ENCODE results near the gene ETS1.

ETS1 gene

GRCh38 chr11:128476049-128476448, 111.3 kb downstream of the ETS1 start:
- no peak for TF ChIP-seq NFIC (IDR thresholded peaks at IDR 0.05)
- TF ChIP-seq FOXM1 (IDR thresholded peaks at IDR 0.05; ENCODE audit: borderline replicate concordance, low read depth): no peak
- TF ChIP-seq CREB1 (IDR thresholded peaks at IDR 0.05; ENCODE audit: low read depth): no peak
- no peak for TF ChIP-seq REST (IDR thresholded peaks at IDR 0.05; ENCODE audit: low read depth)
- TF ChIP-seq MAX (IDR thresholded peaks at IDR 0.05): no peak
- no peak for TF ChIP-seq YY1 (IDR thresholded peaks at IDR 0.05; ENCODE audit: low read depth)
- no peak for TF ChIP-seq ZBTB7A (IDR thresholded peaks at IDR 0.05; ENCODE audit: low read depth)
- no peak for TF ChIP-seq TAF1 (IDR thresholded peaks at IDR 0.05; ENCODE audit: low read depth)
- TF ChIP-seq TCF12 (IDR thresholded peaks at IDR 0.05; ENCODE audit: low read depth): no peak
- no peak for TF ChIP-seq EP300 (IDR thresholded peaks at IDR 0.05; ENCODE audit: borderline replicate concordance)
- no peak for TF ChIP-seq RAD21 (IDR thresholded peaks at IDR 0.05; ENCODE audit: low read depth)

DNA sequence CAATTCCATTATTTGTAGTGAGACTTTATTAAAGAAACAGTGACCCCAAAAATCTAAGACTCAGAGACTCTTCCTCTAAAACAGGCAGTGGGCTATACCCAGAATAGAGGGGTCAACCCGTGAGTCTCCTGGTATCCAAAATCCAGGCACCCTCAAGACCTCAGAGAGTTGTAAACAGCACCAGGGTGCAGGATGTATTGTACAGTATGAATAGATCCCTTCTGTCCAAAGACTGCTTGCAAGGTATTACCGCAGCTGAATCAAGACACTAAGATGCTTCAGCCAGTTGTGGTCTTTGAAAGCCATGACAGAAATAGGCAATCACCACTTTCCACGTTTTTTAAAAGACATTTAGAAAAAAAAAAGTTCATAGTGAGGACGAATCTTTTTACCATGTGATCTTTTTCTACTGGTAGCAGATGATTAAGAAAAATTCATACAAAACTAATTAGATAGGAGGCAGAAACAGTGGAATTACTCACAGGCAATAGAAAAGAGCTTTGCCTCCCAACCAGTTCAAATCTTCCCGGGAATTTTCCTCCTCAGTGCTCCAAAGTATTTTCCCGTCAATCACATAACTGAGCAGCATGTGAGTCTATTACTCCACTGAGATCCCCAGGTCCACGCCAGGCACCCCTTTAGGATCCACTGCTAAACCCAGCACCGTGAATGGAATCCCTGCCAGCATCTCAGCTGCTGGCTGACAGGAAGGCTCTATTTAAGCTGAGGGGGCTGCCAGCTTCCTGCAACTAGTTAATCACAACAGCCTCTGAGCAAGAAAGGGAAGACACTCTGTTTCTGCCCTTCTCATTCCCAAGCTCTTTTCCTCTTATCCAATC, 113.1 kb downstream of the ETS1 start:
- TF ChIP-seq REST (IDR thresholded peaks at IDR 0.05; ENCODE audit: low read depth) (no peak), NFIC (IDR thresholded peaks at IDR 0.05) (no peak), CREB1 (IDR thresholded peaks at IDR 0.05; ENCODE audit: low read depth) (no peak), EGR1 (IDR thresholded peaks at IDR 0.05) (no peak), TEAD4 (IDR thresholded peaks at IDR 0.05) (no peak), RAD21 (IDR thresholded peaks at IDR 0.05; ENCODE audit: low read depth) (no peak), YY1 (IDR thresholded peaks at IDR 0.05; ENCODE audit: low read depth) (no peak), TCF12 (IDR thresholded peaks at IDR 0.05; ENCODE audit: low read depth) (no peak), MAX (IDR thresholded peaks at IDR 0.05) (no peak), TAF1 (IDR thresholded peaks at IDR 0.05; ENCODE audit: low read depth) (no peak), FOXM1 (IDR thresholded peaks at IDR 0.05; ENCODE audit: borderline replicate concordance, low read depth) (no peak), CEBPB (IDR thresholded peaks at IDR 0.05) (no peak), ZBTB7A (IDR thresholded peaks at IDR 0.05; ENCODE audit: low read depth) (no peak), EP300 (IDR thresholded peaks at IDR 0.05; ENCODE audit: borderline replicate concordance) (no peak)
- TF ChIP-seq, protein P1, sequence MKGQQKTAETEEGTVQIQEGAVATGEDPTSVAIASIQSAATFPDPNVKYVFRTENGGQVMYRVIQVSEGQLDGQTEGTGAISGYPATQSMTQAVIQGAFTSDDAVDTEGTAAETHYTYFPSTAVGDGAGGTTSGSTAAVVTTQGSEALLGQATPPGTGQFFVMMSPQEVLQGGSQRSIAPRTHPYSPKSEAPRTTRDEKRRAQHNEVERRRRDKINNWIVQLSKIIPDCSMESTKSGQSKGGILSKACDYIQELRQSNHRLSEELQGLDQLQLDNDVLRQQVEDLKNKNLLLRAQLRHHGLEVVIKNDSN (IDR thresholded peaks at IDR 0.05): no peak

- TF ChIP-seq TEAD4 (IDR thresholded peaks at IDR 0.05): no peak
- no peak for TF ChIP-seq CREB1 (IDR thresholded peaks at IDR 0.05; ENCODE audit: low read depth)
- TF ChIP-seq ZBTB7A (IDR thresholded peaks at IDR 0.05; ENCODE audit: low read depth): no peak
- TF ChIP-seq CEBPB (IDR thresholded peaks at IDR 0.05): no peak
- TF ChIP-seq, protein P1 (IDR thresholded peaks at IDR 0.05): no peak
Observed at GRCh38 chr11:128473636-128474035, 113.7 kb downstream of the ETS1 start.

GRCh38 chr11:128472128-128473089, 114.9 kb downstream of the ETS1 start:
- TF ChIP-seq REST (IDR thresholded peaks at IDR 0.05; ENCODE audit: low read depth) (no peak), TAF1 (IDR thresholded peaks at IDR 0.05; ENCODE audit: low read depth) (no peak), TEAD4 (IDR thresholded peaks at IDR 0.05) (no peak), CEBPB (IDR thresholded peaks at IDR 0.05) (no peak), TCF12 (IDR thresholded peaks at IDR 0.05; ENCODE audit: low read depth) (no peak), EP300 (IDR thresholded peaks at IDR 0.05; ENCODE audit: borderline replicate concordance) (no peak), YY1 (IDR thresholded peaks at IDR 0.05; ENCODE audit: low read depth) (no peak)
- TF ChIP-seq, protein P1 (IDR thresholded peaks at IDR 0.05): no peak

All from Ishikawa (cell line).